H1 (cell line): Measurements from ENCODE around the gene PCDHGA2.

Experiments
- CREB1 ChIP-seq: IDR thresholded peaks from 2 replicates; pipeline ENCODE4 v1.6.1; 2012; ENCODE audit warnings: inconsistent platforms
- CTCF ChIP-seq, 3 experiments: IDR thresholded peaks; 1 replicate in 2 of 3; 2 replicates in 1 of 3; pipeline versions ENCODE4 v1.5.1 to v1.6.1; 2011; ENCODE audit warnings: low read length in 3 of 3, mild to moderate bottlenecking in 3 of 3, inconsistent platforms in 2 of 3, low read depth in 1 of 3, moderate library complexity in 1 of 3; ENCODE audit not compliant: insufficient read depth in 1 of 3; ENCODE audit errors: control extremely low read depth in 1 of 3
- EZH2 ChIP-seq: fragments of 200-600 bp; sonication (generic); IDR thresholded peaks from 2 replicates; pipeline ENCODE4 v1.7.1; 2012; ENCODE audit warnings: low read depth, mild to moderate bottlenecking, moderate library complexity, low read length, inconsistent platforms; ENCODE audit not compliant: severe bottlenecking
- GABPA ChIP-seq: IDR thresholded peaks from 2 replicates; pipeline ENCODE4 v1.6.1; 2011; ENCODE audit warnings: mild to moderate bottlenecking, low read length, moderate library complexity, borderline replicate concordance; ENCODE audit not compliant: insufficient read depth
- POLR2AphosphoS5 ChIP-seq: IDR thresholded peaks from 2 replicates; pipeline ENCODE4 v1.6.1; 2011; ENCODE audit warnings: low read depth, low read length
- TAF1 ChIP-seq: IDR thresholded peaks from 2 replicates; pipeline ENCODE4 v1.6.1; 2011; ENCODE audit warnings: mild to moderate bottlenecking, low read depth, low read length
- ZNF274 ChIP-seq: IDR thresholded peaks from 2 replicates; pipeline ENCODE4 v1.7.0; 2012; ENCODE audit warnings: low read length, borderline replicate concordance; ENCODE audit errors: extremely low read depth

- TF ChIP-seq CTCF (IDR thresholded peaks at IDR 0.05; ENCODE audit: control extremely low read depth in 1 of 3, insufficient read depth in 1 of 3, low read depth in 1 of 3, low read length in 3 of 3) (peak; percentile 58 to 74 (median 71)), ZNF274 (no peak), TAF1 (peak; percentile 61), POLR2AphosphoS5 (peak; percentile 47; the same call in 1 of the 2 replicates), EZH2 (no peak), GABPA (no peak), CREB1 (peak; percentile 28; the same call in 1 of the 2 replicates)
These were observed 12.3 kb upstream of the PCDHGA2 start for GRCh38 chr5:141326088-141326854.
